Kidney epithelial cell (primary cell): ENCODE results near the gene ARHGAP27. TPM values are rescaled to one million over a fixed set of nuclear protein-coding genes. Genes with fewer than 3 reads are reported as not detected.
"Not testable (repeated sequence)": the region's sequence is repeated elsewhere in the genome, so short reads cannot be mapped to it uniquely, and the experiment has no call there.

Experiments used
- DNase-seq: peaks from one replicate; pipeline ENCODE4 v3.0.0-alpha.2; 2010; ENCODE audit warnings: low read depth
- H3K27me3 ChIP-seq: 2 replicates; pipeline ENCODE4 v1.6.0; 2011; ENCODE audit warnings: low read length; ENCODE audit not compliant: control insufficient read depth, insufficient read depth
- H3K36me3 ChIP-seq: 2 replicates; pipeline ENCODE4 v1.5.1; 2011; ENCODE audit warnings: low read length; ENCODE audit not compliant: control insufficient read depth, insufficient read depth
- H3K4me3 ChIP-seq: 2 replicates; pipeline ENCODE4 v1.5.1; 2011; ENCODE audit warnings: low read depth, mild to moderate bottlenecking, control low read depth, low read length
- CTCF ChIP-seq: IDR thresholded peaks from 2 replicates; pipeline ENCODE4 v1.5.1; 2011; ENCODE audit warnings: mild to moderate bottlenecking, moderate library complexity, low read length, control low read depth, inconsistent platforms; ENCODE audit not compliant: insufficient read depth, poor library complexity, severe bottlenecking
- total RNA-seq: library from RNA; depleted of rRNA; stranded (reverse); fragments of >200 nt; gene quantifications from 2 replicates; pipeline ENCODE4 v1.2.3, GENCODE V29; 2015

Gene ARHGAP27
- total RNA-seq, 1 donor from 2014 or later, result 36.4 TPM

DNA sequence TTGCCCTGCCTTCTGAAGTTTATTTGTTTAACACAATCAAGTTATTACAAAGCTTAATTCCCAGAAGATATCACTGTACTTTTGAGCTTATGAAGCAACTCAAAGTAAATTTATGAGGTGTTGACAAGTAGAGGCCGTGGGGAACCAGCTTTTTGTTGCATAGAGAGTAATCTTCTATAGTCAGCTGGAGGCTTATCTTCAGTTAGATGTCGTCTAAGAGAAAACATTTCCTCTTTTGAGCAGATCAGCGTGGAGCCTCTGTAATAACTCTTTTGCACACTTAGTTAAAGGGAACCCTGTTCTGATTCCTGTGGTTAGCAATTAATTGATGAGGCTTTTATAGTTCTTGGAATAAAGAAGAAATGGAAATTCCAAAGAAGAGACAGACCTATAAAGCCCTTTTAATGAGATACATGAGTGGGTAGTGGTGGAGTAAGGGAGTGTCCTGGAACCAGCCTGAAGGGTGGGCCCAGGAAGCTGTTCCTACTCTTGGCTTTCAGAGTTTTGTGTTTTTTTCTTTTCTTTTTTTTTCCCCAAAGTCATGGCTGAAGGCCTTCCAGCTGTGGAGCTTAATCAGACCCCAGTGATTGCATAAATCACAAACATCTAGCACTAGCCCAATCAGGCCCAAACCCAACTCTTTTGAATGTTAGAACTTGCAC is 87.0 kb downstream of the ARHGAP27 start:
- TF ChIP-seq CTCF, result no peak
- Histone ChIP-seq H3K27me3 (no peaks in the 10 kb centered on the region), H3K36me3 (no peaks in the 10 kb centered on the region), H3K4me3 (no peak overlapping the region)
- DNase-seq, result no peak

DNA sequence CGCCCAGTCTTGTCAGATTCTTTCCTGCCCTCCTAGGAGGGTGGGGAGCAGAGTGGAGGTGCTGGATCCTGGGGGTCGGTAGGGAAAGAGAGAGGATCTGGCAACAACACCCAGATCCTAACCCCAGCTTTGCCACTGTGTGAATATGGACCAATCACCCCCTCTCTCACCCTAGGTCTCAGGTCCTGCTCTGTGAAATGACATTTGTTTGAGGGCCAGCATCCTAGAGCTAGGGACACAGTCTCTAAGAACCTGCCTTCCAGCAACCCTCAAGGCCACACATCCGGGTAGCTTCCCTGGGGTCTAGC is 87.5 kb downstream of the ARHGAP27 start:
- Histone ChIP-seq H3K4me3 (no peak overlapping the region), H3K27me3 (no peaks in the 10 kb centered on the region), H3K36me3 (no peaks in the 10 kb centered on the region)
- TF ChIP-seq CTCF, result no peak
- DNase-seq, result no peak

GRCh38 chr17:45343967-45344664 is 88.6 kb downstream of the ARHGAP27 start:
- H3K36me3 ChIP-seq, H3K4me3 ChIP-seq, H3K27me3 ChIP-seq, DNase-seq: not testable (repeated sequence)

Other genes with a start within 250 kb of the ARHGAP27 start
- gene FMNL1, start 211.0 kb downstream of the ARHGAP27 start, total RNA-seq, result 26.0 and 27.5 TPM in 2 replicates
- not detected in 2 replicates for gene SPATA32, start 170.8 kb downstream of the ARHGAP27 start, total RNA-seq
- 3.8 and 5.4 TPM in 2 replicates for gene MAP3K14, start 115.8 kb downstream of the ARHGAP27 start, total RNA-seq
- gene PLEKHM1, start 57.9 kb upstream of the ARHGAP27 start, total RNA-seq, result 33.8 and 42.6 TPM in 2 replicates